HG03520 (cell line): Measurements from ENCODE around the gene ZDHHC7.

Experiments used
- ATAC-seq: cut with Tn5 transposase; IDR thresholded peaks from one replicate; pipeline ENCODE4 v1.9.1; 2021; ENCODE audit warnings: mild to moderate bottlenecking, moderate library complexity; ENCODE audit not compliant: unreplicated experiment

The ZDHHC7 gene

GRCh38 chr16:84925092-84925772 lies 86.1 kb downstream of the ZDHHC7 start:
- ATAC-seq, result no peak

GRCh38 chr16:84924331-84925091 lies 86.8 kb downstream of the ZDHHC7 start:
- no peak for ATAC-seq
